Neural progenitor cell (in vitro differentiated cells): ENCODE results near the gene SEL1L2. TPM values are rescaled to one million over a fixed set of nuclear protein-coding genes. Genes with fewer than 3 reads are reported as not detected.

ENCODE experiments used
- DNase-seq: peaks from one replicate; pipeline ENCODE4 v3.0.0-alpha.2; 2016; ENCODE audit warnings: low spot score
- H2AFZ ChIP-seq: fragments of 200-600 bp; sonication (generic); replicated peaks from 2 replicates; pipeline ENCODE4 v1.6.1; 2016; ENCODE audit warnings: antibody characterized with exemption
- H3F3A ChIP-seq: fragments of 200-600 bp; sonication (generic); 2 replicates; pipeline ENCODE4 v1.6.1; 2016; ENCODE audit warnings: antibody characterized with exemption, low read depth
- H3K27ac ChIP-seq: fragments of 200-600 bp; sonication (generic); 2 replicates; pipeline ENCODE4 v1.5.1; 2016; ENCODE audit warnings: mild to moderate bottlenecking
- H3K27me3 ChIP-seq: fragments of 200-600 bp; sonication (generic); 2 replicates; pipeline ENCODE4 v1.6.1; 2016; ENCODE audit warnings: mild to moderate bottlenecking, moderate library complexity
- H3K36me3 ChIP-seq: fragments of 200-600 bp; sonication (generic); 2 replicates; pipeline ENCODE4 v1.5.1; 2016
- H3K4me1 ChIP-seq: fragments of 200-600 bp; sonication (generic); 2 replicates; pipeline ENCODE4 v1.6.1; 2016; ENCODE audit warnings: mixed run types
- H3K4me2 ChIP-seq: fragments of 200-600 bp; sonication (generic); 2 replicates; pipeline ENCODE4 v1.6.1; 2016
- H3K4me3 ChIP-seq: fragments of 200-600 bp; sonication (generic); 2 replicates; pipeline ENCODE4 v1.5.1; 2016
- H3K79me2 ChIP-seq: fragments of 200-600 bp; sonication (generic); 2 replicates; pipeline ENCODE4 v1.6.1; 2016; ENCODE audit warnings: low read depth
- H3K9ac ChIP-seq: fragments of 200-600 bp; sonication (generic); 2 replicates; pipeline ENCODE4 v1.6.1; 2016
- H3K9me3 ChIP-seq: fragments of 200-600 bp; sonication (generic); 2 replicates; pipeline ENCODE4 v1.5.1; 2016; ENCODE audit warnings: low read depth
- H4K20me1 ChIP-seq: fragments of 200-600 bp; sonication (generic); 2 replicates; pipeline ENCODE4 v1.6.1; 2016; ENCODE audit warnings: low read depth
- H3K27ac Mint-ChIP-seq: 3 replicates; pipeline ENCODE4 v1.8.0; 2021; ENCODE audit warnings: mixed read lengths
- H3K27me3 Mint-ChIP-seq: 2 replicates; pipeline ENCODE4 v1.8.0; 2022; ENCODE audit warnings: low read depth, mild to moderate bottlenecking, inconsistent platforms, moderate library complexity, mixed read lengths; ENCODE audit not compliant: insufficient read depth
- H3K36me3 Mint-ChIP-seq: 3 replicates; pipeline ENCODE4 v1.8.0; 2021; ENCODE audit warnings: mixed read lengths
- H3K4me1 Mint-ChIP-seq: 3 replicates; pipeline ENCODE4 v1.8.0; 2021; ENCODE audit warnings: mixed read lengths
- H3K4me3 Mint-ChIP-seq: 3 replicates; pipeline ENCODE4 v1.8.0; 2021; ENCODE audit warnings: mild to moderate bottlenecking, moderate library complexity, mixed read lengths
- H3K9me3 Mint-ChIP-seq: 3 replicates; pipeline ENCODE4 v1.8.0; 2020; ENCODE audit warnings: mixed read lengths
- EZH2 ChIP-seq: fragments of 200-600 bp; sonication (generic); IDR thresholded peaks from 2 replicates; pipeline ENCODE4 v1.6.1; 2017; ENCODE audit warnings: antibody characterized with exemption, mild to moderate bottlenecking, moderate library complexity
- EZH2phosphoT487 ChIP-seq: fragments of 200-600 bp; sonication (generic); IDR thresholded peaks from 2 replicates; pipeline ENCODE4 v1.6.1; 2017; ENCODE audit warnings: antibody characterized with exemption
- total RNA-seq: library from RNA; depleted of rRNA; stranded (reverse); fragments of >200 nt; gene quantifications from 2 replicates; pipeline ENCODE4 v1.2.3, GENCODE V29; 2015; ENCODE audit warnings: low replicate concordance
- TF ChIP-seq, protein P1 (sequence below): fragments of 200-600 bp; sonication (generic); IDR thresholded peaks from 2 replicates; pipeline ENCODE4 v1.5.1; 2017; ENCODE audit warnings: antibody characterized with exemption, mild to moderate bottlenecking

SEL1L2 gene, protein sequence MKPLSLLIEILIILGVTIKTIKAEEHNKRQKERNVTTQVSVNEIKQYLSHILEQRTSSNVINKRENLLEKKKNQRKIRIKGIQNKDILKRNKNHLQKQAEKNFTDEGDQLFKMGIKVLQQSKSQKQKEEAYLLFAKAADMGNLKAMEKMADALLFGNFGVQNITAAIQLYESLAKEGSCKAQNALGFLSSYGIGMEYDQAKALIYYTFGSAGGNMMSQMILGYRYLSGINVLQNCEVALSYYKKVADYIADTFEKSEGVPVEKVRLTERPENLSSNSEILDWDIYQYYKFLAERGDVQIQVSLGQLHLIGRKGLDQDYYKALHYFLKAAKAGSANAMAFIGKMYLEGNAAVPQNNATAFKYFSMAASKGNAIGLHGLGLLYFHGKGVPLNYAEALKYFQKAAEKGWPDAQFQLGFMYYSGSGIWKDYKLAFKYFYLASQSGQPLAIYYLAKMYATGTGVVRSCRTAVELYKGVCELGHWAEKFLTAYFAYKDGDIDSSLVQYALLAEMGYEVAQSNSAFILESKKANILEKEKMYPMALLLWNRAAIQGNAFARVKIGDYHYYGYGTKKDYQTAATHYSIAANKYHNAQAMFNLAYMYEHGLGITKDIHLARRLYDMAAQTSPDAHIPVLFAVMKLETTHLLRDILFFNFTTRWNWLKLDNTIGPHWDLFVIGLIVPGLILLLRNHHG
- 0.77 and 2.5 TPM in 2 replicates for total RNA-seq

DNA sequence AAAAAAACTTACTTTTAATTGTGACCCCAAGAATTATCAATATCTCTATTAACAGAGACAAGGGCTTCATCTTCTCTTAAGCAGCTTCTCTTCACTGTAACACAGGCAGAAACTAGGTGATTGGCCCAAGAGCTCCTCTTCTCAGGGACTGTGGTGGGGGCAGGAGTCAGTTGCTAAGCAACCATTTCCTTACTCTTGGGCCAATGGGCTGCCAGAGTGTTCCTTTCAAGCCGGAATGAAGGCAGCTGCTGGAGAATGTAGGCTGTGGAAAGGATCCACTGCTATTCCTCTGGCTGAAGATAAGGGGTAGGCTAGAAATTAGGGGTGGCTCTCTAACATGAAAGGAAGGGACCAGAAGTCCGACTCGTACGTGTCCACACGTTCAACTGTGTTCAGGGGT lies at the start of gene SEL1L2:
SEL1L2 (minus strand) TSS at position 150 of the 400 bp plus-strand sequence; CDS start at position 70, 80 bp downstream.
- Mint-ChIP-seq H3K36me3 (peaks cover 1% of the 10 kb centered on the region), H3K27ac (peak within 1 kb of the TSS; percentile 97), H3K27me3 (peaks cover 7% of the 10 kb centered on the region), H3K9me3 (peaks cover 30% of the 10 kb centered on the region), H3K4me1 (peaks cover 10% of the 10 kb centered on the region), H3K4me3 (peak within 1 kb of the TSS; percentile 55)
- TF ChIP-seq EZH2phosphoT487 (no peak), EZH2 (no peak)
- TF ChIP-seq, protein P1, sequence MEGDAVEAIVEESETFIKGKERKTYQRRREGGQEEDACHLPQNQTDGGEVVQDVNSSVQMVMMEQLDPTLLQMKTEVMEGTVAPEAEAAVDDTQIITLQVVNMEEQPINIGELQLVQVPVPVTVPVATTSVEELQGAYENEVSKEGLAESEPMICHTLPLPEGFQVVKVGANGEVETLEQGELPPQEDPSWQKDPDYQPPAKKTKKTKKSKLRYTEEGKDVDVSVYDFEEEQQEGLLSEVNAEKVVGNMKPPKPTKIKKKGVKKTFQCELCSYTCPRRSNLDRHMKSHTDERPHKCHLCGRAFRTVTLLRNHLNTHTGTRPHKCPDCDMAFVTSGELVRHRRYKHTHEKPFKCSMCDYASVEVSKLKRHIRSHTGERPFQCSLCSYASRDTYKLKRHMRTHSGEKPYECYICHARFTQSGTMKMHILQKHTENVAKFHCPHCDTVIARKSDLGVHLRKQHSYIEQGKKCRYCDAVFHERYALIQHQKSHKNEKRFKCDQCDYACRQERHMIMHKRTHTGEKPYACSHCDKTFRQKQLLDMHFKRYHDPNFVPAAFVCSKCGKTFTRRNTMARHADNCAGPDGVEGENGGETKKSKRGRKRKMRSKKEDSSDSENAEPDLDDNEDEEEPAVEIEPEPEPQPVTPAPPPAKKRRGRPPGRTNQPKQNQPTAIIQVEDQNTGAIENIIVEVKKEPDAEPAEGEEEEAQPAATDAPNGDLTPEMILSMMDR = no peak
- Histone ChIP-seq H3K36me3 (no peaks in the 10 kb centered on the region), H2AFZ (peak within 1 kb of the TSS; percentile 84), H4K20me1 (no peaks in the 10 kb centered on the region), H3K4me2 (peak within 1 kb of the TSS; percentile 61), H3K9ac (no peak within 1 kb of the TSS), H3K27ac (peak within 1 kb of the TSS; percentile 65), H3K79me2 (no peaks in the 10 kb centered on the region), H3K27me3 (no peaks in the 10 kb centered on the region), H3K4me3 (peak within 1 kb of the TSS; percentile 11), H3K4me1 (peaks cover 15% of the 10 kb centered on the region), H3K9me3 (peaks cover 7% of the 10 kb centered on the region), H3F3A (peaks cover 21% of the 10 kb centered on the region)
- peak; percentile 93 for DNase-seq

DNA sequence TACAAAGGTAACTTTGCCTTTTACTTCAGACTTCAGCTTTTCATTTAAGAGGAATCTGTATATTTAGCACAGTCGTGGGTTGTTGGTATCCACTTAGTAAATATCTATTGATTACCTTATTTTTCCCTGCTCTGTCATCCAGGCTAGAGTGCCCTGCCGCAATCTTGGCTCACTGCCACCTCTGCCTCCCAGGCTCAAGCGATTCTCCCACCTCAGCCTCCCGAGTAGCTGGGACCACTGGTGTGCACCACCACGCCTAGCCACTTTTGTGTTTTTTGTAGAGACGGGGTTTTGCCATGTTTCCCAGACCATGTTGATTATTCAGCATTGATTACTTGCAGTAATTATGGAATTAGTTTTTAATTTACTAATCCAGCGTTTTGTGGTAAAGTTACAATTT lies 46.2 kb upstream of the SEL1L2 start:
- TF ChIP-seq EZH2 (no peak), EZH2phosphoT487 (no peak)
- TF ChIP-seq, protein P1 = no peak
- no peak overlapping the region for H2AFZ ChIP-seq

DNA sequence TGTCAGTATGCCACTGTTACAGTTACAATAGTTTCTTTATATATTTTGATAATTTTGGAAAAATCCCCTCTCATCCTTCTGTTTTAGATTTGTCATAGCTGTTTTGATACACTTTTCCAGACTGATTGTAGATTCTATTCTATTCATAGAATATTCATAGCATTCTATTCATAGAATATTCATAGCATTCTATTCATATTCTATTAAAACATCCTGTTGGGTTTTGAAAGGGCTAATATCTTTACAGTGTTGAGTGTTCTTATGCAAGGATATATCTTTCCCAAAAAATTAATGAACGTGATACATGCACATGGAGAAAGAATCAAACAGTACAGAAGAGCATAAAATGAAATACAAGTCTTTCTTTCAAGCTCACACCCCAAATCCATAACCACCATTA lies 42.9 kb upstream of the SEL1L2 start:
- H3K4me1 Mint-ChIP-seq = no peaks in the 10 kb centered on the region
- no peak overlapping the region for H3K27ac Mint-ChIP-seq
- H3K4me3 ChIP-seq = no peak overlapping the region

More for the DNA sequence above, 46.2 kb upstream of the SEL1L2 start:
- Mint-ChIP-seq H3K4me1 (no peaks in the 10 kb centered on the region), H3K36me3 (no peaks in the 10 kb centered on the region), H3K9me3 (no peaks in the 10 kb centered on the region), H3K27ac (no peak overlapping the region), H3K4me3 (no peak overlapping the region), H3K27me3 (peaks cover 2% of the 10 kb centered on the region)
- no peaks in the 10 kb centered on the region for H3K79me2 ChIP-seq
- no peak overlapping the region for H3K9ac ChIP-seq
- no peaks in the 10 kb centered on the region for H4K20me1 ChIP-seq
- no peak overlapping the region for H3K27ac ChIP-seq
- no peak overlapping the region for H3K4me3 ChIP-seq
- no peaks in the 10 kb centered on the region for H3K27me3 ChIP-seq
- no peaks in the 10 kb centered on the region for H3K4me1 ChIP-seq
- no peak overlapping the region for H3K4me2 ChIP-seq
- DNase-seq = no peak
- H3K36me3 ChIP-seq = no peaks in the 10 kb centered on the region
- no peaks in the 10 kb centered on the region for H3K9me3 ChIP-seq
- H3F3A ChIP-seq = no peaks in the 10 kb centered on the region

More for the DNA sequence above, 42.9 kb upstream of the SEL1L2 start:
- H4K20me1 ChIP-seq = no peaks in the 10 kb centered on the region
- DNase-seq = no peak
- H3K27me3 ChIP-seq = no peaks in the 10 kb centered on the region
- Mint-ChIP-seq H3K36me3 (no peaks in the 10 kb centered on the region), H3K27me3 (peaks cover 2% of the 10 kb centered on the region), H3K9me3 (no peaks in the 10 kb centered on the region), H3K4me3 (no peak overlapping the region)
- no peaks in the 10 kb centered on the region for H3K4me1 ChIP-seq
- TF ChIP-seq EZH2 (no peak), EZH2phosphoT487 (no peak)
- TF ChIP-seq, protein P1 = no peak
- H3F3A ChIP-seq = no peaks in the 10 kb centered on the region
- no peak overlapping the region for H3K4me2 ChIP-seq
- no peaks in the 10 kb centered on the region for H3K9me3 ChIP-seq
- H3K9ac ChIP-seq = no peak overlapping the region
- H3K79me2 ChIP-seq = no peaks in the 10 kb centered on the region
- no peaks in the 10 kb centered on the region for H3K36me3 ChIP-seq
- no peak overlapping the region for H2AFZ ChIP-seq
- no peak overlapping the region for H3K27ac ChIP-seq
